Frontal cortex (tissue), 4 donors: Measurements from ENCODE around the gene ARPC1A. TPM values are rescaled to one million over a fixed set of nuclear protein-coding genes. Genes with fewer than 3 reads are reported as not detected.
"Not testable (repeated sequence)": the region's sequence is repeated elsewhere in the genome, so short reads cannot be mapped to it uniquely, and the experiment has no call there.

Source experiments
- DNase-seq, 2 donors: peaks; one replicate each; pipeline ENCODE4 v3.0.0; 2012; ENCODE audit warnings: low spot score in 2 of 2
- FAIRE-seq: peaks from 2 replicates; lab custom pipeline; 2012; peaks lifted over from hg19 to GRCh38; lab: Jason Lieb, UNC
- total RNA-seq: library from RNA; depleted of rRNA; stranded (reverse); fragments of >200 nt; gene quantifications from one replicate; pipeline ENCODE4 v1.2.3, GENCODE V29; 2014
- donor health status: control.
- donor health status: control.
- donor health status: control.

Gene ARPC1A
- 101 TPM for total RNA-seq

DNA sequence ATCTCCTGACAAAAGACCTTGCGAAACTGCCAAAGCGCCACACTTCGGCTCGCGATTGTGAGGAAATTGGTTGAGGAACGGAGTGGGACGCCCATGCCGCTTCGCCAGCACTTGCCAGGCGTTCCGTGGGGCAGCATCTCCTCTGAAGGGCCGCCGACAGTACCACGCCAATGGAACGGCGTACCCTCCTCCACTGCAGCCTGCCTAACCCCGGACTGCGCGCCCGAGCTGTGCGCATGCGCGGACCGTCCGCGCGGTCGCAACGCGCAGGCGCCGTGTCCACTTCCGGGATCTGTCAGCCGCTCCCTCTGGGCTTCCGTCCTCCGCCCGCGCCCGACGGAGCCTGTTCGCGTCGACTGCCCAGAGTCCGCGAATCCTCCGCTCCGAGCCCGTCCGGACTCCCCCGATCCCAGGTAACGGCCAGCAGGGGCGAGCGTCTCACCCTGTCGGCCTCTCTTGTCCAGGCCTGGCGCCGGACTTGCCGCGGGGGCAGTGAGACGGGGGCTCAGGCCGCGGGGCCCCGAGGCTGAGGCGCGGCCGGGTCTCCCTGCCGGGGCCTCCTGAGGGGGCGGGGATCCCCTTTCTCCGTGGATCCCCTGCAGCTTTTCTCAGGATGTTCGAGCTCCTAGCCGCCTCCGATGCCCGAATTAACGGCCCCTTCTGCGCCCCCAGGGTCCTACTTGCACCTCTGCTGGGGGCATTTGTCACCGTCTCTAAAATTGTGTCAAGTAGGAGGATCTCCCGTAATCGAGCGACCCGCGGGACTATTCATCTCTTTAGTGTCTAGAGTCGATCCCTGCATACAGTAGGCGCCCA is at the start of gene ARPC1A:
ARPC1A (plus strand) TSS at position 307 of the 816 bp plus-strand sequence. CDS start 7,456 bp downstream, outside the sequence.
- FAIRE-seq (no peak), DNase-seq (peak; percentile 90 to 91)

DNA sequence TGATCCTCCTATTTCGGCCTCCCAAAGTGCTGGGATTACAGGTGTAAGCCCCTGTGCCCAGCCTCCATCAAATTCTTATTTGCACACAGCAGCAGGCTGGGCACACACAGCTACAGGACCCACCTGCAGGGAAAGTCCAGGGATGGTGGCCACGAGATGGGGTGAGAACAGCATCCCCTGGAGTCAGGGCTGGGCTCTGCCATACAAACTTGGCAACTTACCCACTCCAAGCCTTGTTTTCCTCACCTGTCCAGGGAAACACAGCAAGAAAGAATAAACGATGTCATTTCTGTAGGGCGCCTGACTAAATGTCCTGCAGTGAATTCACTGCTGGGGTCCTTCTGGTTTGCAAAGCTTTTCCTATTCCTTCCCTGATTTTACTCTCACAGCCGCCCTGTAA is 47.5 kb upstream of the ARPC1A start:
- DNase-seq (no peak), FAIRE-seq (no peak)

DNA sequence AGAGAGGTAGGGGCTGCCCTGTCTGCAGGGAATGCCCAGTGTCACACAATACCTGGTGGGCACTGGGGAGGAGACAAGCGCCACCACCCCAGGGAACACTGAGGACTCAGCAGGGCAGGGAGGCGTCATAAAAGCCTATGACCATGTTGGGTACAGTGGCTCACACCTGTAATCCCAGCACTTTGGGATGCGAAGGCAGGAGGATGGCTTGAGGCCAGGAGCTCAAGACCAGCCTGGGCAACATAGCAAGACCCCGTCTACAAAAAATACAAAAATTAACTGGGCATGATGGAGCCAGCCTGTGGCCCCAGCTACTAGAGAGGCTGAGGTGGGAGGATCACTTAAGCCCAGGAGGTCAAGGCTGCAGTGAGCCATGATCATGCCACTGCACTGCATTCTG is 41.5 kb upstream of the ARPC1A start:
- not testable (repeated sequence) for FAIRE-seq, DNase-seq

DNA sequence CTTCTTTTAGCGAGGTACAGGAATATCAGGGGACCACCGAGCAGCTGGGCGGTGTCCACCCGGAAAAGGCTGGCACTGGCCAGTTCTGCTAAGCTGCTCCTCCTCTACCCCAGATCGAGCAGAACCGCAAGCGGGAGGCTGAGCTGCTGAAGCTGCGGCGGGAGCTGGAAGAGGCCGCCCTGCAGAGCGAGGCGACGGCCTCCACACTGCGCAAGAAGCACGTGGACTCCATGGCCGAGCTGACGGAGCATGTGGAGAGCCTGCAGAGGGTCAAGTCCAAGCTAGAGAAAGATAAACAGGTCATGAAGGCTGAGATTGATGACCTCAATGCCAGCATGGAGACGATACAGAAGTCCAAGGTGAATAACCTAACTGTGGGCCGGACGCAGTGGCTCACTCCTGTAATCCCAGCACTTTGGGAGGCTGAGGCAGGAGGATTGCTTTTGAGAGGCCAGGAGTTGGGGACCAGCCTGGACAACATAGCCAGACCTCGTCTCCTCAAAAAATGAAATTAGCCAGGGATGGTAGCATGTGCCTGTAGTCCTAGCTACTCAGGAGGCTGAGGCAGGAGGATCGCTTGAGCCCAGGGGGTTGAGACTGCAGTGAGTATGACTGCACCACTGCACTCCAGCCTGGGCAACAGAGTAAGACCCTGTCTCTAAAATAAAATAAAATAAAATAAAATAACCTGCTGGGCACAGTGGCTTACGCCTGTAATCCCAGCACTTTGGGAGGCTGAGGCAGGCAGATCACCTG is 37.7 kb upstream of the ARPC1A start:
- DNase-seq = no peak
- no peak for FAIRE-seq

DNA sequence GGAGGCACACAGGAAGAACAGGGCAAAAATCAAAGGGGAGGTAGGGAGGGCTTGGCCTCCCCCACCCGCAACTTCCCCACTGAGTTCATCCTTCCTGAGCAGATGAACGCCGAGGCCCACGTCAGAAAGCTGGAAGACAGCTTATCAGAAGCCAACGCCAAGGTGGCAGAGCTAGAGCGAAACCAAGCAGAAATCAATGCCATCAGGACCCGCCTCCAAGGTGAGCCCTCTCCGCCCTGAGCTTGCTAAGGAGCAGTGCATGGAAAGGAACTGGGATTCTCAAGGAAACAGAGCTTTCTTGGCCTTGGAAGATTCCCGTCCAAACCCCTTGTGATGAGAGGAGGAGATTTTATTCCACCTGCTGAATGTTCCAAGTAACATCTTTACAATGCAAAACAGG is 36.5 kb upstream of the ARPC1A start:
- no peak for DNase-seq
- FAIRE-seq = no peak

DNA sequence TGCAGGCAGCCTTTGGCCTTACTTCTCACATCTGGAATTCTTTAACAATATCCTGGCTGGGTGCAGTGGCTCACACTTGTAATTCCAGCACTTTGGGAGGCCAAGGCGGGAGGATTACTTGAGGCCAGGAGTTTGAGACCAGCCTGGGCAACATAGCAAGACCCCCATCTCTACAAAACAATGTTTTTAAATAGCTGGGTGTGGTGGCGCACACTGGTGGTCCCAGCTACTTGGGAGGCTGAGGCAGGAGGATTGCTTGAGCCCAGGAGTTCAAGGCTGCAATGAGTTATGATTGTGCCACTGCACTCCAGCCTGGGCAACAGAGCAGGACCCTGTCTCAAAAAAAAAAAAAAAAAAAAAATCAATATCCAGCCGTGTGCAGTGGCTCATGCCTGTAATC is 35.5 kb upstream of the ARPC1A start:
- not testable (repeated sequence) for FAIRE-seq, DNase-seq

DNA sequence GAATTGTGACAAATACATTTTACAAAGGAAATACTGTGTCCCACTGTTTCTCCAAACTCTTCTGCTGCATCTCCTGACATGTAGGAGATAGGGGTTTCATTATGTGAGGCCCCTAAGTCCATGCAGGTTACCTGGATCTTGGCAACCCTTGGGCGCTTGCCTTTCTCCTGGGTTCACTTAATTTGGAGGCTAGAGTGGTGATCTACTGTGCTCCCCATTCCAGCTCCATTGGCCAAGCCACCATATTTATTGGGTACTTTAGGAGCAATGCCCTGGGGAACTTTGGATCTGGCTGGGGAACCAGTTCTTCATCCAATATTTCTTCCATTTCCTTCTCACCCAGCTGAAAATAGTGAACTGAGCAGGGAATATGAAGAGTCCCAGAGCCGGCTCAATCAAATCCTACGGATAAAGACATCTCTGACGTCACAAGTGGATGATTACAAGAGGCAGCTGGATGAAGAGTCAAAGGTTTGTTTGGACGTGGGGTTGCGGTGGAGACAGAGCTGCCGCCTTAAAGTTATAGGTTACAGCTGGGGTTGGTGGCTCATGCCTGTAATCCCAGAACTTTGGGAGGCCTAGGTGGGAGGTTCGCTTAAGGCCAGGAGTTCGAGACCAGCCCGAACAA is 34.6 kb upstream of the ARPC1A start:
- FAIRE-seq (no peak), DNase-seq (no peak)

DNA sequence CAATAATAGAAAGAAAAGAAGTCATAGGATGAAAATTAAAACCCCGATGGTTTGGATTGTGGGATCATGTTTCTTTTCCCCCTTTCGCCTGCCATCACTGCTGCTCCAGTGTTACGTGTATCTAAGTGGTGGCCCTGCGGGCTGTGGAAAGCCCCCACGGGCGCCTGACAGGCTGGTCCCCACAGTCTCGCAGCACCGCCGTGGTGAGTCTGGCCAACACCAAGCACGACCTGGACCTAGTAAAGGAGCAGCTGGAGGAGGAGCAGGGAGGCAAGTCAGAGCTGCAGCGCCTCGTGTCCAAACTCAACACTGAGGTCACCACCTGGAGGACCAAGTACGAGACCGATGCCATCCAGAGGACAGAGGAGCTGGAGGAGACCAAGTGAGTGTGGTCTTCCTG is 33.6 kb upstream of the ARPC1A start:
- no peak for FAIRE-seq
- DNase-seq = no peak

DNA sequence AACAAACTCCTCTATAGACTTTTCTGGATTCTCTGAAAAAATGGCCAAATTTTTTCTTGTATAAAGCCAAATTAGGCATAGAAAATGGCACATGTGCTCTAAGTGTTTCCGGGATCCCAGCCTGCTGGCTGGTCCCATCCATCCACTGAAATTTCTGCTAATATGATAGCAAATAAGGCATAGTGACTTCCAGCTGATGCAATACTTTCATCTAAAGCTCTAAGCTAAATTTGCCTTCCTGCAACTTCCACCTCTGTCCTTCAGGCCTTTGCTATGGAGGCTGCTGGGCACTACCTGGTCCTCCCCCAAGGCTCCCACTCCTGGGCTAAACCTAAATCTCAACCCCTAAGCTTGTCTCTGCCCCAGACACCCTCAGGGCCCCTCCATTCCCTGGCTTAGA is 32.5 kb upstream of the ARPC1A start:
- DNase-seq (no peak), FAIRE-seq (no peak)

DNA sequence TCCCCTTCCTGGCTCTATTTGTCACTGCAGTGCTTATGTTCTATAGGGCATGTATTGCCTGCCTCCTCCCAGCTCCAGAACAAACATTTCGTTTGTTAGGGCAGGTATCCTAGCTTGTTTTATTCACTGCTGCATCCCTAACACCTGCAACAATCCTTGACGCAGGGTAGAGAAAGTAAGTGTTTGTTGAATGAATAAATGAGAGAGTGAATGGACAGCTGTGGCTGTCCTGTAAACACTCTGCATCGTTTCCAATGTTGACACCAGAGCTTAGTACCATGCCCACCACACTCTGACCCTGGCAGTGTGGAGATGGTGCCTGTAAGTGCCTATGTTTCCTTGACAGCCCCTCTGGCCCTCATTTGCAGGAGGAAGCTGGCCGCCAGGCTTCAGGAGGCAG is 32.0 kb upstream of the ARPC1A start:
- FAIRE-seq (no peak), DNase-seq (no peak)

DNA sequence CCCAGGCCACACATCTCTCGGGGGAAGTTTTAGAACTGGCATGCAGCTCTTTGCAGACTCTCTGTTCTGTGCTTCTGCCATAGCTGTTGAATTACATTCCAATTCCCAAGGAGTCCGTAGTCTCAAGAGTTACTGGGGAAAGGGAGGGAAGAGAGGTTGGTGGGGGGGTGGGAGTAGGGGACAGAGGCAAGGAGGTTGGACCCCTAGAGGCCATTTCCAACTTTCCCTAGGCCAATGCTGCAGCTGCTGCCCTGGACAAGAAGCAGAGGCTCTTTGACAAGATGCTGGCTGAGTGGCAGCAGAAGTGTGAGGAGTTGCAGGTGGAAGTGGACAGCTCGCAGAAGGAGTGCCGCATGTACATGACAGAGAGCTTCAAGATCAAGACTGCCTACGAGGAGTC is 29.2 kb upstream of the ARPC1A start:
- FAIRE-seq (no peak), DNase-seq (no peak)

DNA sequence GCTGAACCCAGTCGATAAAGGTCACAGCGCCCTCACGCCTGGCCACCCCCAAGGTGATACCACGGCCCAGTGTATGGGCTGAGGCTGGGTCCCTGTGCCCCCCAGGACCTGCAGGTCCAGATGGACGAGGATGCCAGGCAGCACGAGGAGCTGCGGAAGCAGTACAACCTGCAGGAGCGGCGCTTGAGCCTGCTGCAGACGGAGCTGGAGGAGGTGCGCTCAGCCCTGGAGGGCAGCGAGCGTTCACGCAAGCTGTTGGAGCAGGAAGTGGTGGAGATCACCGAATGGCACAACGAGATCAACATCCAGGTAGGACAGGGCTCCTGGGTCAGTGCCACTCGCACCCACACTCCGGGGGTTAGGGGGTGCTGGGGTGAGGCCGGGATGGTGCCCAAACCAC is 24.2 kb upstream of the ARPC1A start:
- FAIRE-seq (no peak), DNase-seq (no peak)

DNA sequence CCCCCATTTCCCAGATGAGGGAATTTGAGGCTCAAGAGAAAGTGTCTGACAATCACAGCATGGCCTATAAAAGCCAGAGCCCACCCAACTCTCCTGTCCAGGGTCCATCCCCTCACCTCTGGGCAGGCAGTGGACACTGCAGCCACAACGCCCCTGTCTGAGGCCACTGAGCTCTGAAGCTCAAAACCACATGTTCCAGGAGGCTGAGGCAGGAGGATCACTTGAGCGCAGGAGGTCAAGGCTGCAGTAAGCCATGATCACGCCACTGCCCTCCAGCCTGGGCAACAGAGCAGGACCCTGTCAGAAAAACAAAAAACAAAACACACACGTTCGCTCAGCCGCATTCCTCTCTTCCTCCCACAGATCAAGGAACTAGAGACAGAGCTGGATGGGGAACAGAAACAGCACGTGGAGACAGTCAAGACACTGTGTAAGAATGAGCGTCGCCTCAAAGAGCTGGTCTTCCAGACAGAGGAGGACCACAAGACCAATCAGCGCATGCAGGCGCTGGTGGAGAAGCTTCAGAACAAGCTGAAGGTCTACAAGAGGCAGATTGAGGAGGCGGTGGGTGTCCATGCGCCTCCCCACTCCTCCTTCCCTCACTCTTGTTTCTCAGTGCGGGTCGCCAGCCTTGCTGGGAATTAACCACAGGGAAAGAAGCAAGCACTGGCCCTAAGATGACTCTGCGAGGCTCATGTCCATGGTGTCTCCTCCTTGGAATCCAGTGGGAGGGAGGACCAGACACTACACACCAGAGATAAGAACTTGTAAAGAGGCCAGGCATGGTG is 20.0 kb upstream of the ARPC1A start:
- DNase-seq (no peak), FAIRE-seq (no peak)

DNA sequence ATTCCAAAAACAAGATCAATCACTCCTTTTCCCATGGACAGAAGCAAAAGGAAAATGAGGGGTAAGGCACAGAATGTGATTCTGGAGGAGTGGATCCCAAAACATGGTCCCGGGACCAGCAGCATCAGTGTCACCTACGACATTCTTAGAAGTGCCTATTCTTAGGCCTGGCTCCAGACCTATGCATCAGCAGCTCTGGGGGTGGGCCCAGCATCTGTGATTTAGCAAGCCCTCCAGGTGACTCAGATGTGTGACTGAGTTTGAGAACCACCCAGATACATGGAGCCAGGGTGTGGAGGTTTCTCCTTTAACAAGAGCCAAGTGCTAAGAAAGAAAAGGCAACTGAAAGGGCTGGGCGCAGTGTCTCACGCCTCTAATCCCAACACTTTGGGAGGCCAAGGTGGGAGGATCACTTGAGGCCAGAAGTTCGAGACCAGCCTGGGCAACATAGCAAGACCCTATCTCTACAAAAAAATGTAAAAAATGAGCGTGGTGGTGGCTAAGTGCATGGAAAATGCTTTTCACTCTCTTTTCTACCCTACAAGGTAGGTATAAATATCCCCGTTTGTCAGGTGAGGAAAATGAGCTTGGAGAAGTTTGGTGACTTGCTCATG is 17.1 kb upstream of the ARPC1A start:
- no peak for FAIRE-seq

DNA sequence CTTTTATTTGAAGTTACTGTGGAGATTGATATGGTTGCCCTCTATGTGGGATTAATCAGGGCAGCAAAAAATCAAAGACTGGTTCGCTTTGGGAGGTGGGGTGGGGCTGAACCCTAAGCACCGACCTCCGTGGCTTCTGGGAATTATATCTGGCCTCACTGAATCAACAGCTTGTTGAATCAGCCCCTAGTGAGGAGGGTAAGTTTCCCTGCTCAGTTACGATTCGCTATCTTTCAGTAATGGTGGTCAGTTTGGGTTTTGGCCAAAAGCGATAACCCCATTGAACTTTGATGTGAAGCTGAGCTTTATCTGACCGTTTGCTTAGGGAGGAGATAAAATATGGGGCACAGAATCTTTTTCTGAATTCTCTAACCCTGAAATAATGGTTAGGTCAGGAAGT is 16.6 kb upstream of the ARPC1A start:
- FAIRE-seq (no peak), DNase-seq (no peak)

More for the DNA sequence above, 17.1 kb upstream of the ARPC1A start:
- no peak for DNase-seq

DNA sequence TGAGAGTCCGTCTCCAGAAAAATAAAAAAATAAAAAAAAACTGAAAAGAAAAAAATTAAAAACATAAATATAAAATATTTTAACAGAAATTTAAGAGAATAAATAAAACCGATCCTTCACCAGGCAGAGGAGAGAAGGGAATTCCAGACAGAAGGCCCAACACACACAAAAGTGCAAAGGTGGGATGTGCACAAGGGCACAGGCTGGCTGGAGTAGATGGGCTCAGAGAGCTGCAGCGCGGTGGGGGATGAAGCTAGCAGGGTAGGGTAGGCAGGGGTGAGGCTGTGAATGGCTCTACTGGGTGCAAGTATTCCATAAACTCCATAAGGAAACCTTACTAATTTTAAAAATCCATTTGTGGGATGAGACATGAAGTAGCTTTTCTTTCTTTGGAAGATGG is 15.7 kb upstream of the ARPC1A start:
- FAIRE-seq (no peak), DNase-seq (no peak)

DNA sequence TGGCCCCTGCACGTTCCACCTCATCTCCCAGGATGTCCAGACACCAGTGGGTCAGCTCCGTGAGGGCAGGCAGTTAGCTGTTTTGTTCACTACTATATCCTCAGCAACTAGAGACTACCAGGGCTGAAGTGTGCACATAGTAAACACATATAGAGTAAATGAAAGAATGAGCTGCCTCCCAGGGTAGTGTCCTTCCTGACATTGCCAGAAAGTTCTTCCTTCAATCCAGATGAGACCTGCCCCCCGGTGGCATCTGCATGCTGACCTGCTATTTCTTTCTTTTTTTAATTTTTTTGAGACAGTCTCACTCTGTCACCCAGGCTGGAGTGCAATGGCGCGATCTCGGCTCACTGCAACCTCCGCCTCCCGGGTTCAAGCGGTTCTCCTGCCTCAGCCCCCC is 14.0 kb upstream of the ARPC1A start:
- FAIRE-seq (no peak), DNase-seq (no peak)

DNA sequence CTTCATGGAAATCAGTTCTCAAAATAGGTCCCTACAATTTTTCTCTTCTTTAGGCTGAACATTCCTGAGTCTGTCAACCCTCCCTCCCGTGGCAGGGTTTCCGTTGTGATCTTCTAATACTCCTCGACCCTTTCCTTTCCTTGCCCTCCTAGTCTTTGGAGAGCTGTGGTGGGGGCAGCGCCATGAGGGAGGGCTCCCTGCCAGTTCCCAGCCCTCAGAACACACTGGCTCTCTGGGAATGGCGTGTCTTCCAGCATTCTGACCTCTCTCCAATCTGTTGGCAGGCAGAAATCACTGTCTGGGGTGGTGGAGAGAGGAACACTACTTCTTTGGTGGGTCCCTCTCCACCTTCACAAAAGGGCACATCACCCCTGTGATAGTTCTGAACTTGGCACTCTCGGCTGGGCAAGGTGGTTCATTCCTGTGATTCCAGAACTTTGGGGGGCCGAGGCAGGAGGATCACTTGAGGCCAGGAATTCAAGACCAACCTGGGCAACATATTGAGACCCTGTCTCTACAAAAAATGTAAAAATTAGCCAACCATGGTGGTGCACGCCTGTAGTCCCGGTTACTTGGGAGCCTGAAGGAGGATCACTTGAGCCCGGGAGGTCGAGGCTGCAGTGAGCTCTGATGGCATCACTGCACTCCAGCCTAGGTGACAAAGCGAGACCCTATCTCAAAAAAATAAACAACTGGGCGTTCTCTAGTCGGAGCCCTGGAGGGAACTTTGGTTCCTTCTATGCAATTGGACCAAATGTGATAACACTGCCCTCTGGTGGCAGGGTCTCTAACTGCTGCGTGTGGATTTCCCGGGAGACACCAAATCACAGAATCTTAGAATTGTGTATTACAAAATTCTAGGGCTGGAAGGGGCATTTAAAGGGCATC is 13.1 kb upstream of the ARPC1A start:
- FAIRE-seq = no peak
- DNase-seq = peak; percentile 47 to 65

DNA sequence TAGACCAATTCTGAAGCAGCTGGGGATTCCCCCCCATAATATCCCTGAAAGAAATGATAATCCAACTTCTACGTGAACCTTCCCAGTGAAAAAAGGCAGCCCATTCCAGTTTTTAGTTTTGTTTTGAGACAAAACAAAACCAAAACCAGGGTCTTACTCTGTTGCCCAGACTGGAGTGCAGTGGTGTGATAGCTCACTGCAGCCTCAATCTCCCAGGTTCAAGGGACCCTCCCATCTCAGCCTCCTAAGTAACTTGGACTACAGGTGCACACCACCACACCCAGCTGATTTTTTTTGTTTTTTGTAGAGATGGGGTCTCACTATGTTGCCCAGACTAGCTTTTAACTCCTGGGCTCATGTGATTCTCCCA is 12.5 kb upstream of the ARPC1A start:
- DNase-seq = no peak
- no peak for FAIRE-seq
